K562 (cell line): ENCODE measurements around the gene SULT1C4.

Source experiments
- ARID2 ChIP-seq: fragments of 450-650 bp; IDR thresholded peaks from 2 replicates; pipeline ENCODE4 v1.6.1; 2017; ENCODE audit warnings: antibody characterized with exemption, mild to moderate bottlenecking
- CHD1 ChIP-seq: fragments of 200-600 bp; sonication (generic); IDR thresholded peaks from one replicate; pipeline ENCODE4 v1.6.1; 2012; ENCODE audit warnings: mild to moderate bottlenecking, moderate library complexity, low read length, inconsistent platforms
- CTCF ChIP-seq, 3 experiments: IDR thresholded peaks in 2 of 3; conservative IDR thresholded peaks in 1 of 3; 2 replicates each; pipeline ENCODE4 v1.5.1; 2011 to 2012; ENCODE audit warnings: low read length in 3 of 3, mild to moderate bottlenecking in 3 of 3, control low read depth in 2 of 3, improper control_type of control experiment in 1 of 3, inconsistent platforms in 1 of 3, low read depth in 1 of 3, mixed read lengths in 1 of 3, moderate library complexity in 1 of 3; ENCODE audit not compliant: insufficient read depth in 2 of 3
- POLR2AphosphoS5 ChIP-seq: IDR thresholded peaks from 2 replicates; pipeline ENCODE4 v1.6.1; 2011; ENCODE audit warnings: mild to moderate bottlenecking, low read depth, low read length, moderate library complexity; ENCODE audit not compliant: control insufficient read depth, insufficient read depth
- TF ChIP-seq, protein P1 (sequence below): sonication (generic); formaldehyde crosslinking; IDR thresholded peaks from 2 replicates; pipeline ENCODE4 v1.8.1; 2023; ENCODE audit warnings: mild to moderate bottlenecking, missing genetic modification reagents

DNA sequence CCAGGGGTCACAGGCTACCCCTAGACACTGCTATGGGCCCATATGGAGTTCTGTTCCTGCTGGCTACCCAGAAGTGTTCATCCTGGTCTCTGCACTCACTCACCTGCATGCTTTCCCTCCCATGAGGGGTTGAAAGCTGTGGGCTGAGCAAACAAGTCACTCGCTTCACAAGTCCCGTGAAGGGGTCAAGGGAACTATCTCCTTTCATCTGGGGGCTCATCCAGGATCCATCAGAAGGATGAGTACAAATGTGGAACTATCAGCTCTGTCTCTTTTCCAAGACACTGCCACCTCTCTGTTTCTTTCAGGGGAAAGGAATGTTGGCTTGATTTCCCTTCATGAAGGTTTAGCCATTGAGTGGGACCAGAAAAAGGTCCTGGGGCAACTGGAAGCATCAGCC lies 21.7 kb downstream of the SULT1C4 start:
- TF ChIP-seq, protein P1, sequence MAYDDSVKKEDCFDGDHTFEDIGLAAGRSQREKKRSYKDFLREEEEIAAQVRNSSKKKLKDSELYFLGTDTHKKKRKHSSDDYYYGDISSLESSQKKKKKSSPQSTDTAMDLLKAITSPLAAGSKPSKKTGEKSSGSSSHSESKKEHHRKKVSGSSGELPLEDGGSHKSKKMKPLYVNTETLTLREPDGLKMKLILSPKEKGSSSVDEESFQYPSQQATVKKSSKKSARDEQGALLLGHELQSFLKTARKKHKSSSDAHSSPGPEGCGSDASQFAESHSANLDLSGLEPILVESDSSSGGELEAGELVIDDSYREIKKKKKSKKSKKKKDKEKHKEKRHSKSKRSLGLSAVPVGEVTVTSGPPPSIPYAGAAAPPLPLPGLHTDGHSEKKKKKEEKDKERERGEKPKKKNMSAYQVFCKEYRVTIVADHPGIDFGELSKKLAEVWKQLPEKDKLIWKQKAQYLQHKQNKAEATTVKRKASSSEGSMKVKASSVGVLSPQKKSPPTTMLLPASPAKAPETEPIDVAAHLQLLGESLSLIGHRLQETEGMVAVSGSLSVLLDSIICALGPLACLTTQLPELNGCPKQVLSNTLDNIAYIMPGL, result no peak
- no peak for TF ChIP-seq CTCF (IDR thresholded peaks at IDR 0.05 in 2 of 3, conservative IDR thresholded peaks at IDR 0.05 in 1 of 3; ENCODE audit: insufficient read depth in 2 of 3, low read depth in 1 of 3, low read length in 3 of 3)
- no peak for TF ChIP-seq ARID2
- no peak for TF ChIP-seq CHD1
- TF ChIP-seq POLR2AphosphoS5, result no peak
